ENCODE results near the gene MAML2. TPM values are rescaled to one million over a fixed set of nuclear protein-coding genes. Genes with fewer than 3 reads are reported as not detected.

MAML2 gene
- total RNA-seq, 1 donor from 2014 or later, result 1.3 TPM

DNA sequence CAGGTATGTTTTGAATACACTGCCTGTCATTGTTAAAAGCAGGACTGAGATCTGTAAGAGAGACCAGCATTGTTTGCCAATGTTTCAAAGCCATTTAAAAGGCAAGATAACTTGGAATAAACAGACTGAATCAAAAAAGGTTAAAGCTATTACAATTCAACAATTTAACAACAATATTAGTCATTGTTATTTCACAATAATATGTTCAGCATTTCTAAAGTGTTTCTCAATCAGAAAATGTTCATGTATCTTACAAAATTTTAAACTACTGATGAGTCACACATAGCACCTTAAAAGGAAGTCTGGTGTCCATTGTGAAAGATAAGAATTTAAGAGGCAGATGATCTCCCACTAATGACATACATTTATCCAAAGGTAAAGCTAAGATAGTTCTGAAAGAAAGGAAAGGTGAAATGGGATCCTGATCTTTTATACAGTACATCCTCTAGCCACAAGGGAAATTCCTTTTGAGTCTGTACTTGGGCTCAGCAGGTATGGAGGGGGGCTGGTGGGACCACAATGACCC lies 79.7 kb downstream of the MAML2 start:
- no peak overlapping the region for H3K4me3 ChIP-seq (ENCODE audit: low read depth, low read length)
- H3K27me3 ChIP-seq (ENCODE audit: control insufficient read depth, insufficient read depth, low read length), result no peaks in the 10 kb centered on the region
- no peaks in the 10 kb centered on the region for H3K36me3 ChIP-seq (ENCODE audit: control insufficient read depth, insufficient read depth, low read length)
- no peak for FAIRE-seq
- TF ChIP-seq, protein P1, sequence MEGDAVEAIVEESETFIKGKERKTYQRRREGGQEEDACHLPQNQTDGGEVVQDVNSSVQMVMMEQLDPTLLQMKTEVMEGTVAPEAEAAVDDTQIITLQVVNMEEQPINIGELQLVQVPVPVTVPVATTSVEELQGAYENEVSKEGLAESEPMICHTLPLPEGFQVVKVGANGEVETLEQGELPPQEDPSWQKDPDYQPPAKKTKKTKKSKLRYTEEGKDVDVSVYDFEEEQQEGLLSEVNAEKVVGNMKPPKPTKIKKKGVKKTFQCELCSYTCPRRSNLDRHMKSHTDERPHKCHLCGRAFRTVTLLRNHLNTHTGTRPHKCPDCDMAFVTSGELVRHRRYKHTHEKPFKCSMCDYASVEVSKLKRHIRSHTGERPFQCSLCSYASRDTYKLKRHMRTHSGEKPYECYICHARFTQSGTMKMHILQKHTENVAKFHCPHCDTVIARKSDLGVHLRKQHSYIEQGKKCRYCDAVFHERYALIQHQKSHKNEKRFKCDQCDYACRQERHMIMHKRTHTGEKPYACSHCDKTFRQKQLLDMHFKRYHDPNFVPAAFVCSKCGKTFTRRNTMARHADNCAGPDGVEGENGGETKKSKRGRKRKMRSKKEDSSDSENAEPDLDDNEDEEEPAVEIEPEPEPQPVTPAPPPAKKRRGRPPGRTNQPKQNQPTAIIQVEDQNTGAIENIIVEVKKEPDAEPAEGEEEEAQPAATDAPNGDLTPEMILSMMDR (IDR thresholded peaks at IDR 0.05; ENCODE audit: insufficient read depth, low read length, severe bottlenecking), result no peak
- peak; percentile 96 for DNase-seq (ENCODE audit: low read depth)

DNA sequence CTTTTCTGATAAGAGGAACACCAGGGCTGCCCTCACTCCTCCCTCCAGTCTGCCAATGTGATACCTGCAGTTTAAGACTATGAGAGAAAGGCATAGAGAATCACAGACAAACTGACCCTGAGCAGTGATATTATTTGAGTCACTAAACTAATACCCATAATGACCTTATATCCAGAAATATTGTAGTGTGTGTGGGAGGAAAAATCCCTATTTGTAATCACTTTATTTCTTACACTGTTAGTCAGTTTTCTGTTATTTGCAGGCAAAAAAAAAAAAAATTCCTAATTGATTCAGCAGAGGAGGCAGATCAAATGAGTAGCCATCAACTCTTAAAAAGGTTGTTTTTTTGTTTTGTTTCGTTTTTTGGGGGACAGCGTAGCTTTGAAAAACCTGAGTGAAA lies 82.5 kb downstream of the MAML2 start:
- DNase-seq (ENCODE audit: low read depth), result no peak
- no peaks in the 10 kb centered on the region for H3K36me3 ChIP-seq (ENCODE audit: control insufficient read depth, insufficient read depth, low read length)
- no peaks in the 10 kb centered on the region for H3K27me3 ChIP-seq (ENCODE audit: control insufficient read depth, insufficient read depth, low read length)
- TF ChIP-seq, protein P1 (IDR thresholded peaks at IDR 0.05; ENCODE audit: insufficient read depth, low read length, severe bottlenecking), result no peak
- FAIRE-seq, result no peak
- H3K4me3 ChIP-seq (ENCODE audit: low read depth, low read length), result no peak overlapping the region

DNA sequence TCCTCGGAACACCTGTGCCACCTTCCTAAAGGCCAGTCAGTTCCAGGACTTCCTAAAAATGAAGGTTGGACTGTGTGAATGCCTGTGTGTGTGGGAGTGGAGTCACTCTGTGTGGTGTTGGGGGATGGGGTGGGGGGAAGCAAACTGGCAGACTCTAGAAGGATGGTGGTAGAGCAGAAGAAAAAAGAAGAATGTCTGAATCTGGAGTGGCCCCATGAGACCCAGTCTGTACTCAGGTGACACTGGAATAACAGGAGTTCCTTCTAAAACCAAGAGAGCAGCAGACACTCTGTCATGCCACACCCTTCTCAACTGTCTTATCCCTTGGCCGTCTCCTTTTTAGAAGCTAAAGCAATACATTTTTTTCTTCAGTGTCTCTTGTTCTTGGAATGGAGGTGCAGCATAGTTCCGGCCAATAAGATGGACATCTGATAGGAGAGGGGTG lies 82.9 kb downstream of the MAML2 start:
- DNase-seq (ENCODE audit: low read depth), result no peak
- no peaks in the 10 kb centered on the region for H3K36me3 ChIP-seq (ENCODE audit: control insufficient read depth, insufficient read depth, low read length)
- TF ChIP-seq, protein P1 (IDR thresholded peaks at IDR 0.05; ENCODE audit: insufficient read depth, low read length, severe bottlenecking), result no peak
- no peak overlapping the region for H3K4me3 ChIP-seq (ENCODE audit: low read depth, low read length)
- no peak for FAIRE-seq
- H3K27me3 ChIP-seq (ENCODE audit: control insufficient read depth, insufficient read depth, low read length), result no peaks in the 10 kb centered on the region

DNA sequence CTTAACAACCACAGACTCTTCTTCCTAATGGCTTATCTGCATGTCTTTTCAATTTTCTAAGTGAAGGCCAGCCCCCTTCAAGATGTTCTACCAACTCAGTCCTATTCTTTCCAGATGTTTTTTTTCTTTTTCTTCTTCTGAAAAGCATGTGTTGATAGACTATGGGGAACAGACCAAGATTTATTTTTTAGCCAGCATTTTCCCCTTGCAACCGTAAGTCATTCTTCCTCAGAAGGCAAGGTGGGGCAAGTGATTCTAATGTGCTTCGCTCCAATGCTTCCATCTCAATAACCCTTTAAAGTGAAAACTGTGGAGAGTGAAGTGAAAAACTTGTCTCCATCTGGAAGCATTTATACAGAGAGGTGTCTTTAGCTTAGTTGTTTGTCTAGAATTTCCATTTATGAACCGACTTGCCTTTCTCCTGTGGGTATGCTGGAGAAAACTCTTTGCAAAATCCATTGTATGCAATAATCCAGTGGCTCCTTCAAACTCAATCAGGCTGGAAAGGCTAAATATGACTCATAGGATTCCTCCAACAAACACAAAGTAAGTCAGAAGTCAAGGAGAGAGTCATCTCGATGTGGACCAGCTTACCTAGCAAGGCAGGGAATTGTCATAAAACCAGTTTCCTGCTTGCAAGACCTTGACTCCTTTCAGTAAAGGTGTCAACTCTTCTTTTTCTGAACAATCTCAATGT lies 83.7 kb downstream of the MAML2 start:
- FAIRE-seq, result no peak
- Histone ChIP-seq H3K36me3 (ENCODE audit: control insufficient read depth, insufficient read depth, low read length) (no peaks in the 10 kb centered on the region), H3K27me3 (ENCODE audit: control insufficient read depth, insufficient read depth, low read length) (no peaks in the 10 kb centered on the region), H3K4me3 (ENCODE audit: low read depth, low read length) (no peak overlapping the region)
- peak; percentile 93 for DNase-seq (ENCODE audit: low read depth)
- TF ChIP-seq, protein P1 (IDR thresholded peaks at IDR 0.05; ENCODE audit: insufficient read depth, low read length, severe bottlenecking), result no peak

DNA sequence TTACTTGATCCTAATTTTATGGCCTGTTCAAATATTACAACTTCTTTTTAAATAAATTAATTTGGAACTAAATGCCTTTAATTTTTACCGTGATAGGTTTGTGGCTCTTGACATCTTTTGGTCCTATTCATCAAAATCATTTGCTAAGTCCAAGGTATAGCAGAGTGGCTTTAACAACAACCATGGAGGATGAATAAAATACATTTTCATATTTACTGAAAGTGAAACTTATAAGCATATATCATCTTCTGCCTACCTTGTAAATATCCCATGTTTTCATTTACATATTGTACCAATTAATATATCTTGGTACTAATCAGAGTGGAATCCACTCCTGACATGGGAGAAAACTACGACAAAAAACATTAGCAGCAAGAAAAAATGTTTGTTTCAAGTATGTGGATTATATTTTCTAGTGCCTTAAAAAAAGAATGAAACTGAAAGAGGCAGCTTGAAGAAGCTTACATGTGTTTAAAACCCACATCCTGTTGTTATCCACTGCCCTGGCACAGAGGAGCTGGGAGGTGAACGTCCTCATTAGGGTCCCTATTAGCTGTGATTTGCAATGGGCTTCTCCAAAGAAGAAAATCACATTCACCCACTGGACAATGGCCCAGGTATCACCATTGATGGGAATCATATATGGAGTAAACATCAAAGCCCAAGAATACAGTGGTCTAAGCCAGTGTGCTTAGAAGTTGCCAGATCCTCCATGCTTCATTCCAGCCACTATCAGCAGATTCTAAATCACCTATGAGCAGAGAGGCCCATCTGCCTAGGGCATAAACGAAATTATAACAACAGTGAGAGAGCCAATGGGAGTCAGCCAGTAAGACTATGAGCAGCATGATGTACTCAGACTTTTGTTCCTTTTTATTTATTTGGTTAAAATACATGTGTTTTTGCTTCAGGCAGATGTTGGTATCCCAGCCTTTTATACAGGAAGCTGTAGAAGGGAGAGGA lies 84.7 kb downstream of the MAML2 start:
- no peak overlapping the region for H3K4me3 ChIP-seq (ENCODE audit: low read depth, low read length)
- H3K27me3 ChIP-seq (ENCODE audit: control insufficient read depth, insufficient read depth, low read length), result no peaks in the 10 kb centered on the region
- FAIRE-seq (no peak), DNase-seq (ENCODE audit: low read depth) (no peak)
- H3K36me3 ChIP-seq (ENCODE audit: control insufficient read depth, insufficient read depth, low read length), result no peaks in the 10 kb centered on the region
- TF ChIP-seq, protein P1 (IDR thresholded peaks at IDR 0.05; ENCODE audit: insufficient read depth, low read length, severe bottlenecking), result no peak
